HG03025 (cell line): ENCODE results near the gene HSP90AA1.

Experiments used
- ATAC-seq: cut with Tn5 transposase; IDR thresholded peaks from one replicate; pipeline ENCODE4 v1.9.1; 2021; ENCODE audit warnings: mild to moderate bottlenecking, moderate library complexity; ENCODE audit not compliant: unreplicated experiment, low FRiP score

Gene HSP90AA1

GRCh38 chr14:102044566-102044965, 42.3 kb downstream of the HSP90AA1 start:
- ATAC-seq: no peak

GRCh38 chr14:102043251-102044025, 43.4 kb downstream of the HSP90AA1 start:
- ATAC-seq: no peak

GRCh38 chr14:102042699-102043098, 44.1 kb downstream of the HSP90AA1 start:
- ATAC-seq: no peak

- no peak for ATAC-seq
Observed at GRCh38 chr14:102040153-102040552, 46.7 kb downstream of the HSP90AA1 start.

GRCh38 chr14:102039157-102039556, 47.7 kb downstream of the HSP90AA1 start:
- no peak for ATAC-seq

- ATAC-seq: no peak
Observed at GRCh38 chr14:102037686-102038085, 49.2 kb downstream of the HSP90AA1 start.

GRCh38 chr14:102035914-102036313, 50.9 kb downstream of the HSP90AA1 start:
- no peak for ATAC-seq

- no peak for ATAC-seq
Observed at GRCh38 chr14:102034301-102034700, 52.5 kb downstream of the HSP90AA1 start.

- ATAC-seq: no peak
Observed at GRCh38 chr14:102033241-102033640, 53.6 kb downstream of the HSP90AA1 start.
